SU-DHL-6 (cell line): ENCODE measurements around the gene YPEL1.

Source experiments
- H2AFZ ChIP-seq: fragments of 200-600 bp; sonication (generic); 2 replicates; pipeline ENCODE4 v1.6.1; 2014; ENCODE audit warnings: low read depth, mild to moderate bottlenecking, moderate library complexity, mixed read lengths, antibody characterized with exemption, low read length; ENCODE audit not compliant: severe bottlenecking
- H3F3A ChIP-seq: fragments of 200-600 bp; shearing (Covaris generic); 2 replicates; pipeline ENCODE4 v1.6.0; 2016; ENCODE audit warnings: antibody characterized with exemption, mild to moderate bottlenecking; ENCODE audit not compliant: insufficient read depth
- H3K27ac ChIP-seq: fragments of 200-600 bp; sonication (generic); 2 replicates; pipeline ENCODE4 v1.5.1; 2016; ENCODE audit warnings: low read depth, mild to moderate bottlenecking, low read length, moderate library complexity, mixed read lengths
- H3K27me3 ChIP-seq: fragments of 200-600 bp; sonication (generic), shearing (Covaris generic); 2 replicates; pipeline ENCODE4 v1.6.0; 2014; ENCODE audit warnings: mild to moderate bottlenecking, low read length
- H3K36me3 ChIP-seq: fragments of 200-600 bp; sonication (generic); 2 replicates; pipeline ENCODE4 v1.6.1; 2014; ENCODE audit warnings: mild to moderate bottlenecking, low read length, mixed read lengths
- H3K4me2 ChIP-seq: fragments of 300-600, 200-600 bp; shearing (Covaris generic), sonication (generic); 2 replicates; pipeline ENCODE4 v1.6.0; 2014; ENCODE audit warnings: low read length, low read depth, mild to moderate bottlenecking; ENCODE audit not compliant: poor library complexity, severe bottlenecking
- H3K4me3 ChIP-seq: fragments of 200-600 bp; sonication (generic); 2 replicates; pipeline ENCODE4 v1.5.1; 2014; ENCODE audit warnings: antibody characterized with exemption, low read length, mild to moderate bottlenecking, mixed read lengths; ENCODE audit not compliant: insufficient read depth, poor library complexity, severe bottlenecking
- H3K79me2 ChIP-seq: fragments of 200-600 bp; sonication (generic); 2 replicates; pipeline ENCODE4 v1.6.1; 2014; ENCODE audit warnings: mild to moderate bottlenecking, low read length, moderate library complexity; ENCODE audit not compliant: insufficient read depth
- H3K9ac ChIP-seq: fragments of 200-600 bp; sonication (generic); 2 replicates; pipeline ENCODE4 v1.7.0; 2014; ENCODE audit warnings: mild to moderate bottlenecking, low read length
- H3K9me2 ChIP-seq: fragments of 200-600 bp; sonication (generic); replicated peaks from 2 replicates; pipeline ENCODE4 v1.6.1; 2014; ENCODE audit warnings: low read length; ENCODE audit not compliant: insufficient read depth
- H3K9me3 ChIP-seq: fragments of 200-600 bp; sonication (generic); 2 replicates; pipeline ENCODE4 v1.6.1; 2014; ENCODE audit warnings: low read length, mixed read lengths; ENCODE audit not compliant: insufficient read depth
- H4K20me1 ChIP-seq: fragments of 200-600 bp; sonication (generic); 2 replicates; pipeline ENCODE4 v1.6.1; 2014; ENCODE audit warnings: low read depth, mild to moderate bottlenecking, antibody characterized with exemption, low read length, moderate library complexity, mixed read lengths
- EZH2phosphoT487 ChIP-seq: fragments of 200-600 bp; sonication (generic), shearing (Covaris generic); conservative IDR thresholded peaks from 2 replicates; pipeline ENCODE4 v1.6.1; 2018; ENCODE audit warnings: mild to moderate bottlenecking, antibody characterized with exemption, low read length, moderate library complexity, mixed read lengths
- TF ChIP-seq, protein P1 (sequence below): fragments of 200-600 bp; sonication (generic); IDR thresholded peaks from one replicate; pipeline ENCODE4 v1.5.1; 2017; ENCODE audit warnings: antibody characterized with exemption, mild to moderate bottlenecking, low read length, moderate library complexity; ENCODE audit not compliant: insufficient read depth, poor library complexity, severe bottlenecking

Gene YPEL1

GRCh38 chr22:21741790-21742189 lies 6.2 kb upstream of the YPEL1 start:
- H3K4me3 ChIP-seq: no peak overlapping the region
- no peak overlapping the region for H3K9ac ChIP-seq
- H3K27me3 ChIP-seq: no peaks in the 10 kb centered on the region
- H4K20me1 ChIP-seq: no peaks in the 10 kb centered on the region
- no peaks in the 10 kb centered on the region for H3K9me2 ChIP-seq
- no peak overlapping the region for H3K4me2 ChIP-seq
- H3K27ac ChIP-seq: no peak overlapping the region
- no peaks in the 10 kb centered on the region for H3F3A ChIP-seq
- no peaks in the 10 kb centered on the region for H3K36me3 ChIP-seq
- H2AFZ ChIP-seq: no peak overlapping the region
- no peak for TF ChIP-seq EZH2phosphoT487
- TF ChIP-seq, protein P1, sequence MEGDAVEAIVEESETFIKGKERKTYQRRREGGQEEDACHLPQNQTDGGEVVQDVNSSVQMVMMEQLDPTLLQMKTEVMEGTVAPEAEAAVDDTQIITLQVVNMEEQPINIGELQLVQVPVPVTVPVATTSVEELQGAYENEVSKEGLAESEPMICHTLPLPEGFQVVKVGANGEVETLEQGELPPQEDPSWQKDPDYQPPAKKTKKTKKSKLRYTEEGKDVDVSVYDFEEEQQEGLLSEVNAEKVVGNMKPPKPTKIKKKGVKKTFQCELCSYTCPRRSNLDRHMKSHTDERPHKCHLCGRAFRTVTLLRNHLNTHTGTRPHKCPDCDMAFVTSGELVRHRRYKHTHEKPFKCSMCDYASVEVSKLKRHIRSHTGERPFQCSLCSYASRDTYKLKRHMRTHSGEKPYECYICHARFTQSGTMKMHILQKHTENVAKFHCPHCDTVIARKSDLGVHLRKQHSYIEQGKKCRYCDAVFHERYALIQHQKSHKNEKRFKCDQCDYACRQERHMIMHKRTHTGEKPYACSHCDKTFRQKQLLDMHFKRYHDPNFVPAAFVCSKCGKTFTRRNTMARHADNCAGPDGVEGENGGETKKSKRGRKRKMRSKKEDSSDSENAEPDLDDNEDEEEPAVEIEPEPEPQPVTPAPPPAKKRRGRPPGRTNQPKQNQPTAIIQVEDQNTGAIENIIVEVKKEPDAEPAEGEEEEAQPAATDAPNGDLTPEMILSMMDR: no peak
- H3K79me2 ChIP-seq: no peaks in the 10 kb centered on the region
- H3K9me3 ChIP-seq: no peaks in the 10 kb centered on the region

DNA sequence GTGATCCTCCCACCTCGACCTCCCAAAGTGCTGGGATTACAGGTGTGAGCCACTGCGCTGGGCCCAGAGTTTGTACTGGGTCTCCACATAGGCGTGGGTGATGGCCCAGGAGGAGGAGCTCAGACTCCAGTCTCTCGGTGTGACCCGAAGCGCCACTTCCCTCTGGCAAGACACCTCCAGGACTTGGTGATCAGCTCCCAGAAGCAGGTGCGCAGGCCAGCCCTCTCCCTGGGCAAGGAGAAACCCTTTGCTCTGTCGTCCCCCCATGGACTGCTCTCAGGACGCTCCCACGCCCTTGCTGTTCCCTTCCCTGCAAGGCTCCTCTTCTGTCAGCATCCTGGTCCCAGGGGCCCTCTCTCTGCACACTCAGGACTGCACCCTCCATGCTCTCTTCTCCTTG lies 5.5 kb upstream of the YPEL1 start:
- H4K20me1 ChIP-seq: no peaks in the 10 kb centered on the region
- no peak overlapping the region for H3K27ac ChIP-seq
- H3K4me2 ChIP-seq: no peak overlapping the region
- TF ChIP-seq EZH2phosphoT487: no peak
- TF ChIP-seq, protein P1: no peak
- no peaks in the 10 kb centered on the region for H3K79me2 ChIP-seq
- no peak overlapping the region for H3K9ac ChIP-seq
- H3K9me2 ChIP-seq: no peaks in the 10 kb centered on the region
- H3K4me3 ChIP-seq: no peak overlapping the region
- H2AFZ ChIP-seq: no peak overlapping the region
- H3K36me3 ChIP-seq: no peaks in the 10 kb centered on the region
- H3K9me3 ChIP-seq: no peaks in the 10 kb centered on the region
- no peaks in the 10 kb centered on the region for H3K27me3 ChIP-seq
- no peaks in the 10 kb centered on the region for H3F3A ChIP-seq

DNA sequence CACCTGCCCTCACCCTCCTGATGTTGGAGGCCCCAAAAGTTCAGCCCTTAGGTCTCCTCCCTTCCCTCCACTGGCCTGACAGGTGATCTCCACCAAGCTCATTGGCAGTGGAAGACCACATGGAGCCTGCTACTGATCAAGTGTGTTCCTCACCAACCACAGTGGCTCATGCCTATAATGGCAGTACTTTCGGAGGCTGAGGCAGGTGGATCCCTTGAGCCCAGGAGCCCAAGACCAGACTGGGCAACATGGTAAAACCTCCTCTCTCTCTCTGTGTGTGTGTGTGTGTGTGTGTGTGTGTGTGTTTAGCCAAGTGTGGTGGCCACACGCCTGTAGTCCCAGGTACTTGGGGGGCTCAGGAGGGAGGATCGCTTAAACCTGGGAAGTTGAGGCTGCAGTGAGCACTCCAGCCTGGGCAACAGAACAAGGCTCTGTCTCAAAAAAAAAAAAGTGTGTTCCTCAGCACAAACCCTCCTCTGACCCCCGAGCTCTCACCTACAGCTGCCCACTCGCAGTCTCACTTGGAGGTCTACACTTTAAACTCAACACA lies 4.3 kb upstream of the YPEL1 start:
- Histone ChIP-seq H3K9me2 (no peaks in the 10 kb centered on the region), H4K20me1 (no peaks in the 10 kb centered on the region), H3K9ac (no peak overlapping the region), H3K79me2 (no peaks in the 10 kb centered on the region), H3F3A (no peaks in the 10 kb centered on the region), H3K27ac (no peak overlapping the region), H3K4me3 (no peak overlapping the region), H3K9me3 (no peaks in the 10 kb centered on the region), H2AFZ (no peak overlapping the region), H3K36me3 (no peaks in the 10 kb centered on the region), H3K27me3 (no peaks in the 10 kb centered on the region), H3K4me2 (no peak overlapping the region)
- no peak for TF ChIP-seq EZH2phosphoT487
- TF ChIP-seq, protein P1: no peak
